GM19193 (cell line): ENCODE data around the gene ABCF3.
A peak's percentile ranks its signal among the peaks of the same experiment; 100 is the strongest.

Source experiments
- POLR2A ChIP-seq: IDR thresholded peaks from 4 replicates; pipeline ENCODE4 v1.6.1; 2011; ENCODE audit not compliant: insufficient read depth, insufficient read length; ENCODE audit errors: extremely low read depth

Gene ABCF3

DNA sequence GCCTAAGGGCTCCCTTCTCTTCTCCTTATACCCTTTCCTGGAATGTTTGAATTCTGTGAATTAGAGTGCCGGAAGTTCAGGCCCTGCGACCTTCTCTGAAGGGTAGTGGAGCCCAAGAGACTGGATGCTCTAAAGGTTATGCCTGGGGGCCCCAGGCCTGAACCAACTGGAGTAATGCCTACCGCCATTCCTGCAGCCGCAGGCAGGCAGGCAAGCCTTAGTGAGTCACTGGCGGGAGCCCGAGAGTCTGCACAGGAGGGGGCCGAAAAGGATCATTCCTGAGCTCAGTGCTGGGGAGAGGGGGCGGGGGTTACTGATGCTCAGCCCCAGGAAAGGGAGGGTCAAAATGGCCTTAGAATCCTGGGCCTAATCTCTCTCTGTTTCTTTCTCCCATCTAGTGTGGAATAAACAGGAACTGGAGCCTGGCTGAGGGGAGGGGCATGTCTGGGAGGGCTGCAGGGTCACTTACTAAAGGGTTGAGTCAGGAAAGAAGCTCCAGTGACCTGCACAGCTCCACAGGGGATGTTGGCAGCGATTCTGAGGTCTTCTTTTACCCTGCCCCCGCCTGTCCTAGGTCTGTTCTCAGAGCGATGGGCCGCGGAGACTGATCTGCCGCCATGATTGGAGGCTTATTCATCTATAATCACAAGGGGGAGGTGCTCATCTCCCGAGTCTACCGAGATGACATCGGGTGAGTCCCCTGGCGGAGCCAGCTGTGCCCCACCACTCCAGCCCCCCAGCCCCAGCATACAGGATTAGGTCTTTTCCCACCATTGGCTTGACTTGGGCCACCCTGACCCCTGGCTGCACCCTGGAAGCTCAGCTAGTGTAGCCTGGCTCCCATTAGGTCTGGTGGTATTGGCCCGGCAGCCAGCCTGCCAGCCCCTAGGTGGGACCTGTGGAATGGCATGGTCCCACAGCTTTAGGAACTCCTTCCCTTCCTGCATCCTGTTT lies 9.3 kb upstream of the ABCF3 start:
- TF ChIP-seq POLR2A: no peak

- TF ChIP-seq POLR2A: no peak
Measured at GRCh38 chr3:184177331-184177731, 8.7 kb upstream of the ABCF3 start.

DNA sequence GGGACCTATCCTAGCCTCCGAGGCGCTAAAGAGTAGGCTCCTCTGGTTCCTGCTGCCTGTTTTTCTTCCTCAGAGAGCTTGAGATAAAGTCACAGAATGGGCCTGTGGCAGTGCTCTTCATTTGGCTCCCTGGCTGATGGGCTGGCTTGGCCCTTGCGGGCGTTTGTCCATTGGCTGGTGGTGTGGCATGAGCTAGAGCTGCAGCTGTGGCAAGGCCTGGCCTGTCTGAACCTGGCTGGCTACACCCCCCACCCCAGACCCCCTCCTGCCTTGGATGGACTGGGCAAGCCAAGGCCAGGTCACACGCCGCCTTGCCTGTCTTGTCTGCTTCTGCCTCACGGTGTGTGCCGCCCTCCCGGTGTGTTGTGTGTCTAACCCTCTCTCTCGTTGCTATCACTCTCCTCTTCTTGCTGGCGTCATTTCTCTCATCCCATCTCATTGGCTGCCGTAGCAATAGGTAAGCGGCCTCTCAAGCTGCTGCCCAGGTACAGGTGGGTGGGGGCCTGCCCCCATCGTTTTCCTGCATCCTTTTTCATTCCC lies 8.2 kb upstream of the ABCF3 start:
- no peak for TF ChIP-seq POLR2A

DNA sequence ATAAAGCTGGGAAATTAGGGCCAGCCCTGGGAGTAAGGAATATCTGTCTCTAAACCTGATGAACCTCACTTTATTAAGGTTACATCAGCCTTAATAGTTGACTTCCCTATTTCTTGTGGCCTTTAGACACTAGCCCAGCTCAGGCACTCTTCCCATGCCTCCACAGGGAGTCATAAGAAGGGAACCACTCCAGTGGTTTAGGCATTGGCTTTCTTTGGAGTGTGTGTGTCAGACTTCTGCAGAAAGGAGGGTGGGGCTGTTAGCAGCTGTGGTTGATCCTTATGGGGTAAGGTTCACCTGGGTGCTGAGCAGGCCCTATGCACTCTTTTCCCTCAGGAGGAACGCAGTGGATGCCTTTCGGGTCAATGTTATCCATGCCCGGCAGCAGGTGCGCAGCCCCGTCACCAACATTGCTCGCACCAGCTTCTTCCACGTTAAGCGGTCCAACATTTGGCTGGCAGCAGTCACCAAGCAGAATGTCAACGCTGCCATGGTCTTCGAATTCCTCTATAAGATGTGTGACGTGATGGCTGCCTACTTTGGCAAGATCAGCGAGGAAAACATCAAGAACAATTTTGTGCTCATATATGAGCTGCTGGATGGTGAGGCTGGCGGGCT lies 7.4 kb upstream of the ABCF3 start:
- TF ChIP-seq POLR2A: no peak

DNA sequence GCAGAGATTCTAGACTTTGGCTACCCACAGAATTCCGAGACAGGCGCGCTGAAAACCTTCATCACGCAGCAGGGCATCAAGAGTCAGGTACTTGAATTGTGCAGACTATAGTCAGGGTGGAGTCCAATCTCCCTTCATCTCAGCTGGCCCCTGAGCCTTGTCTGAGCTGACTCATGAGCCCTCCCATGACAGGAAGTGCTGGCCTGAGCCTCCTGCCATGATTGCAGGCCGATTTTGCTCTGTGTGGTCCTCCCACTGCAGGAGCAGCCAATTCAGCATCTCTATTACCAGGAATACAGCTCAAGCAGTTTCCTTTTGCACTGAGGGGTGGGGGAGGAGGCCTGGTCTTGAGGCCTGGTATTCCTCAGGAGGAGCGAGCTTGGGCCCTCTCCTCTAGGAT lies 5.8 kb upstream of the ABCF3 start:
- TF ChIP-seq POLR2A: no peak

- TF ChIP-seq POLR2A: no peak
Measured at GRCh38 chr3:184181596-184181995, 4.4 kb upstream of the ABCF3 start.

GRCh38 chr3:184183679-184184078 lies 2.3 kb upstream of the ABCF3 start:
- TF ChIP-seq POLR2A: no peak

- no peak for TF ChIP-seq POLR2A
Measured at GRCh38 chr3:184184546-184185230, 1.3 kb upstream of the ABCF3 start.

DNA sequence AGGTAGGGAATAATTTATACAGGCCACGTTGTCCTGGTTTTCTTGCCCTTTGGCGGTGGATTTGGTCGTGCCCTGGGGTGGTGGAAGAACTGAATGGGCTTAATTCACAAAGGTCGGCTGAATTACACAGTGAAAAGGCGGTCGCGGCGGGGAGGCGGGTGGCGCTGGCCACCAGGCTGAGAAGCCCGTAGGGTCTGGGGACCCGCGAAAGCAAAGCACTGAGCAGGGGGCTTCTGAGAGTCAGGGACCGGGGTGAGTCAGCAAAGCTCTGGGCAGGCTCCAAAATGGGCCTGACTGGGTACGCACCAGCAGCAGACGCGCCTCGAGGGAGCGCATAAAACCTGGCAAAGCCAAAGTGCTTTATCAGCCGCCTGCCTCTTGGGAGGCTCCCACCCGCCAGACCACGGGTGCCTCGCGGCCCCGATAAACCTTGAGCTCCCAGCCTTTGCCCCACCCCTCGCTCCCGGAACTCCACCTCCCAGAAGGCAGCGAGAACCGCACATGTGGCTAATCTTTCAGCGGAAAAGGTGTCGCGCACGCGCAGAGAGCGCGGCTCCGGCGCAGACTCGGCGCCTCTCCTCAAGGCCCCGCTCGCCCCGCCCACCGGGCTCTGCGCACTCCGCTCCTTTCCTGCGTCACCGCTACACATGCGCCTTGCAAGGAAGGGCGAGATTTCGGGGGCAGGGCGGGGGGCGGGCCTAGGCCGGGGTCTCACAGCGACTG lies 377 bp upstream of the ABCF3 start:
- peak; percentile 75 for TF ChIP-seq POLR2A

DNA sequence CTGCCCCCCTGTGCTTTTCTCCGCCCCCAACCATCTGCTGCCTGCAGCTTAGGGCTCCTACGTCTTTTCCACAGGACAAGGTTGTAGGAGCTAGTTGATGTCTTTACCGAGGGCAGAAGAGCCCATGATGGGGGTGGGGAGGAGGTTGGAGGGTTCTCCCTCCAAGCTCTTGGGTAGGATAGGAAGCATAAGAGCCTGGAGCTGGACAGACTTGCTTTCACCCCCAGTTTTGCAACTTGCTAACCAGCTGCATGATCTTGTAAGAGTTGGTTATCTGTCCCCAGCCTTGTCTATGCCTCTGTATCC lies 856 bp downstream of the ABCF3 start:
- no peak for TF ChIP-seq POLR2A

DNA sequence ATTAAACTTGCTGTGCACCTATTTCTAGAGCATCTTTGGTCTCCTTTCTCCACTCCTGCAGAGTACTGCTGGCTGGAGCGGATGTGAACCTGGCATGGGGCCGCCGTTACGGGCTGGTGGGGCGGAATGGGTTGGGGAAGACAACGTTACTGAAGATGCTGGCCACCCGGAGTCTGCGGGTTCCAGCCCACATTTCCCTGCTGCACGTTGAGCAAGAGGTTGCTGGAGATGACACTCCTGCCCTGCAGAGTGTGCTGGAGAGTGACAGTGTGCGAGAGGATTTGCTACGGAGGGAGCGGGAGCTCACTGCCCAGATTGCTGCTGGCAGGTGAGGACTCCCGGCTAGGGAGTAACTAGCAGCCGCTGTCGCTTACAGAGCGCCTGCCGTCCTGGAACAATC lies 2.1 kb downstream of the ABCF3 start:
- TF ChIP-seq POLR2A: no peak

GRCh38 chr3:184189421-184189820 lies 3.4 kb downstream of the ABCF3 start:
- no peak for TF ChIP-seq POLR2A

DNA sequence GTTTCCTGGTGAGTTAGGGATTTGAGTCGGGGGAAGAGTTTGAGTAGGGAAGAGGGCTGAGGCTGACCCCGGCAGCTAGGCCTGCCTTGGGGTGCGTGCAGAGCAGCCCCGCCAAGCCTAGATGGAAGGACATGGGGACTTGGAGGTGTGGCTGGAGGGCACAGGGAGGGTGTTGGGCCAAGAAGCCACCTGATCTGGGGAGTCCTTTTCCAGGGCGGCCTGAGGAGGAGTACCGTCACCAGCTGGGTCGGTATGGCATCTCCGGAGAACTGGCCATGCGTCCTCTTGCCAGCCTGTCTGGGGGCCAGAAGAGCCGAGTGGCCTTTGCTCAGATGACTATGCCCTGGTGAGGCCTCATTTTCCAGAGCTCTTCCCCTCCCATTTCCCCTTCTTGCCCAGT lies 6.9 kb downstream of the ABCF3 start:
- TF ChIP-seq POLR2A: no peak

DNA sequence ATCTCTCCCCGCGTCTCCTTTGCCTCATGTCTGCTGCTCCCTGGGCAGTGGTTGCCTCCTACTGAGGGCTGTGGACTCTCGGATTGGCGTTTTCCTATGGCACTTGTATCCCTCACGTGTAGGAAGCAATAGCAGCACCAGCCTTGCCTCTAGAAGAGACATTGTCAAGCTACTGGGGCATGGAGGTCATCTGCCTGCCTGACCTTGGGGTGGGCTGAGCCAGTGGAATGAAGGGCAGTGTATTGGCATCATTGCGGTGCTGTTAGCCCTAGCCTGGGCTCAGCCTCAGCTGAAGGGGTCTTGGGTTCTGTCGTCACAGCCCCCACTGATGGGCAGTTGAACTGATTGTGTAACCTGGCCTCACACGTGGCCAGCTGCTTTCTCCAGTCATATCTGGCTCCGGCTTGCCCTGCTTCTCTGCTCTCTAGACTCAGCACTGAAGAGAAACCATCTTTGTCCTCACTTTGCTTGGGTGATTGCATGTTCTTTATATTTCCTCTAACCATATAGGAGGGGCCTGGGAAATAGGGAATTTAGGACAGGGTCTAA lies 8.1 kb downstream of the ABCF3 start:
- no peak for TF ChIP-seq POLR2A
